Left ventricle myocardium inferior (tissue), 1 donor: Measurements from ENCODE around the gene BOLA2B. TPM values are rescaled to one million over a fixed set of nuclear protein-coding genes. Genes with fewer than 3 reads are reported as not detected.

Experiments used
- DNase-seq: peaks from one replicate; pipeline ENCODE4 v3.0.0-alpha.2; 2020
- H3K27ac ChIP-seq: fragments of 200-600 bp; replicated peaks from 2 replicates; pipeline ENCODE4 v1.8.0; 2021
- H3K27me3 ChIP-seq: fragments of 200-600 bp; 2 replicates; pipeline ENCODE4 v1.8.0; 2021; ENCODE audit warnings: low read depth
- H3K36me3 ChIP-seq: fragments of 200-600 bp; 2 replicates; pipeline ENCODE4 v1.8.0; 2021
- H3K4me1 ChIP-seq: fragments of 200-600 bp; 2 replicates; pipeline ENCODE4 v1.8.0; 2021
- H3K4me3 ChIP-seq: fragments of 200-600 bp; 2 replicates; pipeline ENCODE4 v1.8.0; 2021; ENCODE audit warnings: mild to moderate bottlenecking, moderate library complexity
- H3K9me3 ChIP-seq: fragments of 200-600 bp; replicated peaks from 2 replicates; pipeline ENCODE4 v1.8.0; 2021
- intact Hi-C: fragments of 100-400 bp; cut with micrococcal nuclease; formaldehyde crosslinking; loops from one replicate; pipeline ENCODE4 v1.11.0; 2022
- total RNA-seq: library from RNA; stranded (reverse); fragmentation: NEBNext Ultra II Directional; extraction: Animal tissue kit (Norgen Biotek cat#: 25700); gene quantifications from one replicate; pipeline ENCODE4 v1.2.1, GENCODE V29; 2021
- TF ChIP-seq, protein P1 (sequence below): fragments of 200-600 bp; IDR thresholded peaks from 2 replicates; pipeline ENCODE4 v1.8.0; 2021; ENCODE audit warnings: antibody characterized with exemption, mild to moderate bottlenecking, borderline replicate concordance
- donor health status: DM: no; HTN: yes; CAD: no; lungs with severe emphysema.

Gene BOLA2B
- total RNA-seq, 1 donor from 2014 or later: 54.6 TPM

DNA sequence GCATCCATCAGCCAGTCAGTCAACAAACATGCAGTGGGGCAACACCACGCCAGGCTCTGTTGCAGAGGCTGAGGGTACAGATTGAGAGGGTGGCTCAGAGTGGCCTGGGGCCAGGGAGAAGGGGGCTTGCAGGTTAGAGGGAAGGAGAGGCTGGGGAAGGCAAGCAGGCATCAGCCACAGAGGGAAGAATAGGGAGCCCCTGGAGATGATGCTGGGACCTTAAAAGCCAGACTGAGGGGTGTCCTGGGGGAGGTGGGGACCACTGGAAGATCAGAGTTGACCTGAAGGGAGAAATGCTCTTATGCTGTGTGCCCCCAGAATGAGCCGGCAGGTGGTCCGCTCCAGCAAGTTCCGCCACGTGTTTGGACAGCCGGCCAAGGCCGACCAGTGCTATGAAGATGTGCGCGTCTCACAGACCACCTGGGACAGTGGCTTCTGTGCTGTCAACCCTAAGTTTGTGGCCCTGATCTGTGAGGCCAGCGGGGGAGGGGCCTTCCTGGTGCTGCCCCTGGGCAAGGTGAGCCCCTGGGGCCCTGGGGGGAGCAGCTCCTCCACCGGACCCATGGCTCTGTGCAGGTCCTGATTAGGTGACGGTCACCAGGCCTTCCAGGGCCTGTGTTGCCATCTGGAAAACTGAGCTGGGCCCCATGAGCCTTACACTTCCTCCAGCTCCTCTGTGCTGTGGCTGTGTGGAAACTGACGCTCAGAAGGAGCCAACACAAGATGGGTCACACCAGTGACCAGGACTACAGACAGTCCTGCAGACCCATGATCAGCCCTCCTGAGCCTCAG is 8.4 kb downstream of the BOLA2B start:
- Histone ChIP-seq H3K27me3 (no peaks in the 10 kb centered on the region), H3K4me1 (peaks cover 26% of the 10 kb centered on the region), H3K27ac (peak overlapping the region; percentile 47), H3K9me3 (no peaks in the 10 kb centered on the region), H3K4me3 (peak overlapping the region; percentile 75), H3K36me3 (no peaks in the 10 kb centered on the region)
- intact Hi-C loops: no loop called here
- peak; percentile 20 for DNase-seq
- TF ChIP-seq, protein P1, sequence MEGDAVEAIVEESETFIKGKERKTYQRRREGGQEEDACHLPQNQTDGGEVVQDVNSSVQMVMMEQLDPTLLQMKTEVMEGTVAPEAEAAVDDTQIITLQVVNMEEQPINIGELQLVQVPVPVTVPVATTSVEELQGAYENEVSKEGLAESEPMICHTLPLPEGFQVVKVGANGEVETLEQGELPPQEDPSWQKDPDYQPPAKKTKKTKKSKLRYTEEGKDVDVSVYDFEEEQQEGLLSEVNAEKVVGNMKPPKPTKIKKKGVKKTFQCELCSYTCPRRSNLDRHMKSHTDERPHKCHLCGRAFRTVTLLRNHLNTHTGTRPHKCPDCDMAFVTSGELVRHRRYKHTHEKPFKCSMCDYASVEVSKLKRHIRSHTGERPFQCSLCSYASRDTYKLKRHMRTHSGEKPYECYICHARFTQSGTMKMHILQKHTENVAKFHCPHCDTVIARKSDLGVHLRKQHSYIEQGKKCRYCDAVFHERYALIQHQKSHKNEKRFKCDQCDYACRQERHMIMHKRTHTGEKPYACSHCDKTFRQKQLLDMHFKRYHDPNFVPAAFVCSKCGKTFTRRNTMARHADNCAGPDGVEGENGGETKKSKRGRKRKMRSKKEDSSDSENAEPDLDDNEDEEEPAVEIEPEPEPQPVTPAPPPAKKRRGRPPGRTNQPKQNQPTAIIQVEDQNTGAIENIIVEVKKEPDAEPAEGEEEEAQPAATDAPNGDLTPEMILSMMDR: no peak

DNA sequence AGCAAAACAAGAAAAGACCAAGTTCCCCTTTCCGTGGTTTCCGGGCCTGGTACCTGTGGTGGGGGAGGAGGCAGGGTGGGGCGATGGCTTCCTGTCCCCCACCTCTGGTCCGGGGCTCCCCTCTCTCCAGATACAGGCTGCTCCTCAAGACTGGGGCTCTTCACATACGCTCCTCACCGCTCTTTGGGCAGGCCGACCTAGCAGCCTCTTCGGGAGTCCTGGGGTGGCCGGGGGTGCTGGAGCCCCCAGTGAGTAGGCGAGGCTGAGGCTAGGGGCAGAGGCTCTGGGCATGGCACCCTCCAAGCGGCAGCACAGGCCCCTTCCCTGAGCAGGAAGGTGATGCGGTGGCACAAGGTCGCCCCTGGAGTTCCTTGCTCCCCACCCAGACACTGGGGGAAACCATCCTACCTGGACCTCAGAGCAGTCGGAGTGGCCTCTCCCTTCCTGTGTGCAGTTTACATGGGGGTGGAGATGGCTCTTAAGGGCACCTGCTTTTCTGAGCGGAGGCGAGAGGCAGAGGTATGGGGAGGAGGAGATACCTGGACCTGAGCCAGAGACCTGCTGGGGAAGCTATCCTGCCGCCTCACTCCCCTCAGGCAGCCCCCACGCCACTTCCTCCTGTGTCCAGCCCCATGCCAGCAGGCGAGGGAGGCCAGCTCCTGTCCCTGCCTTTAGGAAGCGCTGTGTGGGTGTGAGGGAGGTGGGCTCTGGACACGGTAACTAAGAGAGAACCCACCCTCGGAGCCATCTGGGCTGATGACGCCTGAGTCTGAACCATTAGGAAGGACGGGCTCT is 9.2 kb downstream of the BOLA2B start:
- H3K27ac ChIP-seq: peak overlapping the region; percentile 47
- no peaks in the 10 kb centered on the region for H3K27me3 ChIP-seq
- peak; percentile 28 for DNase-seq
- no peaks in the 10 kb centered on the region for H3K9me3 ChIP-seq
- peaks cover 26% of the 10 kb centered on the region for H3K4me1 ChIP-seq
- intact Hi-C loops: no loop called here
- H3K36me3 ChIP-seq: no peaks in the 10 kb centered on the region
- H3K4me3 ChIP-seq: peak overlapping the region; percentile 75
- TF ChIP-seq, protein P1: no peak

DNA sequence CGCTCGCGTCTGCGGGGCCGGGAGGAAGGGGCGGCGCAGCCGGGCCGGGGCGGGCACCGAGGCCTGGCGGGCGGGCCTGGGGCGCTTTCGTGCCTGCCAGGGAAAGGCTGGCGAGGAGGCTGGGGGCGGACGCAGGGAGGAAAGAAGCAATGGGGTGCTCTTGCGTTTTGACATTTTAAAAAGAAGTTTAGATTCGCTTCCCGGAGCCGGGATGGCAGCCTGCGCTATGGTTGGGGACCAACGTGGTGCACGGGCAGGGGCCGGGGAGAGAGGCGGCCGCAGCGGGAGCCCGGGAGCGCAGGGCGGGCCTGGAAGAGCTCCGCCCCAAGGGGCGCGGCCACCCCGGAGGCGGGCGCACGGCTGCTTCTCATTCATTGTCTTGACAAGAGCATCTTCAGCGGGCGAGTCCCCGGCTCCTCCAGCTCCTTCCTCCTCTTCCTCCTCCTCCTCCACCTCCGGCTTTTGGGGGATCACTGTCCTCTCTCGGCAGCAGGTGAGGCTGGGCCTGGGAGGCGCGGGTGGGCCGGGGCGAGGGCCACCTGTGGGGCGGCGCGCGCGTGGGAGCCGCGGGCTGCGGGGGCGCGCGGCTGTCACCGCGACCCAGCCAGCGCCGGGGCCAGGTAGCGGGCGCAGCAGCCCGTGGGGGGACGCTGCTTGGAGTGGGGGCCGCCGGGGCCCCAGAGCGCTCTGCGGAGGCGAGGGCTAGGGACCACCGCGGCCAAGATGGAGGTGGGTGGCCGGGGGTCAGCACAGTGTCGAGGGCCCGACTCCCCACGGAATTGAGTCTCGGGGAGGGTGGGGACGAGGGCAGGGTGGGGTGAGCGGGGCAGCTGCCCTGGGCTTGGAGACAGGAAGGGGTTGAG is 10.0 kb downstream of the BOLA2B start, which contains the start of gene CORO1A:
CORO1A (plus strand) TSS at position 370 of the 863 bp plus-strand sequence. CDS start 1,608 bp downstream, outside the sequence.
- DNase-seq: peak; percentile 86
- H3K9me3 ChIP-seq: no peaks in the 10 kb centered on the region
- TF ChIP-seq, protein P1: no peak
- peak within 1 kb of the TSS; percentile 81 for H3K27ac ChIP-seq
- H3K36me3 ChIP-seq: no peaks in the 10 kb centered on the region
- peak within 1 kb of the TSS; percentile 75 for H3K4me3 ChIP-seq
- intact Hi-C loops: no loop called here
- no peaks in the 10 kb centered on the region for H3K27me3 ChIP-seq
- peaks cover 26% of the 10 kb centered on the region for H3K4me1 ChIP-seq

DNA sequence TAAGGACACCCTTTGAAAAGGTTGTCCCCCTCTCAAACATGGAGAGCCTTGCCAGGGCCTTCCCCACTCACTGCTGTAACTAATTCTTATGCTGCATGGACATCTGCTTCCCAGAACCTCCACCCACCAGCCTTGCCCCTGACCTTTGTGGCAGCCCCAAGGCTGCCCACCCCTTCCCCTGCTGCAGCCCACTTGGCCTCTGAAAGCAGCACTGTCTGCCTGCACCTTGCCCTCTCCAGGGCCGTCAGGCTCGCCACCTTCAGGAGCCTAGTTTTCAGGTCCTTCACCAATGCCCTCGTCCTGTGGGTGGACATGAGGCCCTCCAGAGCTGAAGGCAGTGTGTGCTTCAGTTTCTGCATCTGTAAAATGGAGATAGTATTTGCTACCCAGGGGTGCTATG is 12.7 kb downstream of the BOLA2B start:
- intact Hi-C loops: no loop called here
- Histone ChIP-seq H3K36me3 (no peaks in the 10 kb centered on the region), H3K9me3 (no peaks in the 10 kb centered on the region), H3K27me3 (no peaks in the 10 kb centered on the region), H3K27ac (no peak overlapping the region), H3K4me1 (peaks cover 21% of the 10 kb centered on the region), H3K4me3 (no peak overlapping the region)
- TF ChIP-seq, protein P1: no peak
- DNase-seq: no peak

DNA sequence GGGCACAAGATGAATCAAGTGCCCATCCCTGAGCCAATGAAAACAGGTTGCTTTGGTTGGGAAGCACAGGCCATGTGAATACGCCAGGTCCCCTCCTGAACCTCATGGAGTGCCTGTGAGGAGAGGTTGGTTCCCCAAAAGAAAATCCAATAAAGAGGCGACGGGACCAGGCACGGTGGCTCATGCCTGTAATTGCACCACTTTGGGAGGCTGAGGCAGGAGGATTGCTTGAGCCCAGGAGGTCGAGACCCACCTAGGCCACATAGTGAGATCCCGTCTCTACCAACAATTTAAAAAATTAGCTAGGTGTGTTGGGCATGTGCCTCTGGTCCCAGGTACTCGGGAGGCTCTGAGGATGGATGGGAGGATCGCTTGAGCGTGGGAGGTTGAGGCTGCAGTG is 13.5 kb downstream of the BOLA2B start:
- no peaks in the 10 kb centered on the region for H3K9me3 ChIP-seq
- DNase-seq: no peak
- intact Hi-C loops: no loop called here
- no peak overlapping the region for H3K4me3 ChIP-seq
- H3K4me1 ChIP-seq: peaks cover 21% of the 10 kb centered on the region
- H3K36me3 ChIP-seq: no peaks in the 10 kb centered on the region
- TF ChIP-seq, protein P1: no peak
- H3K27me3 ChIP-seq: no peaks in the 10 kb centered on the region
- H3K27ac ChIP-seq: no peak overlapping the region
